Liver (tissue), 9 donors: ENCODE measurements around the gene PHACTR4. TPM values are rescaled to one million over a fixed set of nuclear protein-coding genes. Genes with fewer than 3 reads are reported as not detected.

Experiments used
- DNase-seq: peaks from one replicate; pipeline ENCODE4 v3.0.0-alpha.2; 2017; ENCODE audit warnings: low spot score
- H3K27ac ChIP-seq, 2 donors: one replicate each; pipeline ENCODE4 v1.7.0; 2013; ENCODE audit warnings: inconsistent platforms in 2 of 2, low read length in 2 of 2, control low read depth in 1 of 2, low read depth in 1 of 2, mild to moderate bottlenecking in 1 of 2
- H3K27me3 ChIP-seq, 4 donors: one replicate each; pipeline versions ENCODE4 v1.6.1 to v1.7.0; 2013; ENCODE audit warnings: low read length in 3 of 4, inconsistent platforms in 1 of 4, mild to moderate bottlenecking in 1 of 4, moderate library complexity in 1 of 4; ENCODE audit not compliant: control insufficient read depth in 4 of 4, insufficient read depth in 4 of 4
- H3K36me3 ChIP-seq, 4 donors: one replicate each; pipeline versions ENCODE4 v1.6.1 to v1.7.0; 2013; ENCODE audit warnings: low read length in 3 of 4, mild to moderate bottlenecking in 3 of 4, low read depth in 1 of 4, moderate library complexity in 1 of 4; ENCODE audit not compliant: control insufficient read depth in 4 of 4, insufficient read depth in 3 of 4
- H3K4me1 ChIP-seq, 4 donors: one replicate each; pipeline versions ENCODE4 v1.6.1 to v1.7.0; 2013; ENCODE audit warnings: low read length in 3 of 4, mild to moderate bottlenecking in 3 of 4, moderate library complexity in 1 of 4; ENCODE audit not compliant: control insufficient read depth in 4 of 4, insufficient read depth in 4 of 4
- H3K4me3 ChIP-seq, 3 donors: one replicate each; pipeline versions ENCODE4 v1.6.1 to v1.7.0; 2013; ENCODE audit warnings: low read length in 3 of 3, control low read depth in 1 of 3, low read depth in 1 of 3, mild to moderate bottlenecking in 1 of 3
- H3K9ac ChIP-seq, 2 donors: one replicate each; pipeline ENCODE4 v1.7.0; 2013; ENCODE audit warnings: low read length in 2 of 2, mild to moderate bottlenecking in 2 of 2, moderate library complexity in 2 of 2, control low read depth in 1 of 2, low read depth in 1 of 2
- H3K9me3 ChIP-seq, 4 donors: one replicate each; pipeline versions ENCODE4 v1.6.1 to v1.7.0; 2013; ENCODE audit warnings: low read length in 3 of 4; ENCODE audit not compliant: control insufficient read depth in 4 of 4
- CTCF ChIP-seq: fragments of 150-350 bp; IDR thresholded peaks from 2 replicates; pipeline ENCODE4 v1.5.1; 2017; ENCODE audit warnings: improper control_type of control experiment, low read depth, low read length; ENCODE audit not compliant: missing input control
- GABPA ChIP-seq, 2 donors: IDR thresholded peaks in 1 of 2; conservative IDR thresholded peaks in 1 of 2; 2 replicates each; pipeline ENCODE4 v1.6.1; 2016; ENCODE audit warnings: antibody characterized with exemption in 2 of 2, mild to moderate bottlenecking in 1 of 2, moderate library complexity in 1 of 2
- HNF4G ChIP-seq: IDR thresholded peaks from 2 replicates; pipeline ENCODE4 v1.6.1; 2016; ENCODE audit warnings: antibody characterized with exemption
- MAX ChIP-seq: IDR thresholded peaks from 2 replicates; pipeline ENCODE4 v1.6.1; 2016; ENCODE audit warnings: antibody characterized with exemption
- REST ChIP-seq: IDR thresholded peaks from 2 replicates; pipeline ENCODE4 v1.6.1; 2016; ENCODE audit warnings: antibody characterized with exemption, mild to moderate bottlenecking
- SP1 ChIP-seq: IDR thresholded peaks from 2 replicates; pipeline ENCODE4 v1.6.1; 2018; ENCODE audit warnings: antibody characterized with exemption, mild to moderate bottlenecking
- YY1 ChIP-seq: IDR thresholded peaks from 2 replicates; pipeline ENCODE4 v1.6.1; 2016; ENCODE audit warnings: antibody characterized with exemption, mild to moderate bottlenecking
- WGBS: extraction: QIAGEN DNeasy Blood & Tissue Kit; methylation state at CpG from one replicate; pipeline ENCODE4 v1.1.7; 2013; 5-methylcytosine and 5-hydroxymethylcytosine counted together
- polyA plus RNA-seq, 2 donors: library from polyadenylated mRNA; stranded (reverse) in 1 of 2; unstranded in 1 of 2; fragments of 200-250 nt in 1 of 2; fragments of >200 nt in 1 of 2; fragmentation: Nextera tagmentation in 1 of 2; extraction: Ambion mirVana in 1 of 2; gene quantifications; one replicate each; pipeline versions ENCODE4 v1.2.1 to v1.2.3, GENCODE V29; 2013 to 2015
- total RNA-seq, 2 donors: library from RNA; depleted of rRNA; stranded (reverse); fragments of >200 nt; gene quantifications; one replicate each; pipeline ENCODE4 v1.2.3, GENCODE V29; 2014
- donor health status: healthy.
- donor health status: healthy.
- donor health status: healthy.
- donor health status: healthy.
- donor health status: healthy.

Gene PHACTR4
- total and polyA plus RNA-seq, 4 donors = 8.9 to 22.6 (median 10.8) TPM

- Histone ChIP-seq H3K4me1 (no peaks in the 10 kb centered on the region), H3K27me3 (no peaks in the 10 kb centered on the region), H3K9me3 (no peaks in the 10 kb centered on the region), H3K9ac (no peak overlapping the region), H3K36me3 (peaks cover 5 to 12% (median 9%) of the 10 kb centered on the region in 4 donors), H3K4me3 (no peak overlapping the region), H3K27ac (no peak overlapping the region)
- no peak for DNase-seq
- TF ChIP-seq GABPA (IDR thresholded peaks at IDR 0.05 in 1 of 2, conservative IDR thresholded peaks at IDR 0.05 in 1 of 2) (no peak), YY1 (no peak), REST (no peak), HNF4G (no peak), SP1 (no peak), CTCF (no peak)
- 89% methylated on average over 10 of the region's 10 CpGs for WGBS
Measured at GRCh38 chr1:28339551-28339950, 30.0 kb upstream of the PHACTR4 start.

- no peaks in the 10 kb centered on the region for H3K9me3 ChIP-seq
- no peak for DNase-seq
- H3K27me3 ChIP-seq = no peaks in the 10 kb centered on the region
- H3K36me3 ChIP-seq = peaks cover 2 to 5% (median 4%) of the 10 kb centered on the region in 4 donors
- TF ChIP-seq CTCF = no peak
- no peak for TF ChIP-seq GABPA (IDR thresholded peaks at IDR 0.05 in 1 of 2, conservative IDR thresholded peaks at IDR 0.05 in 1 of 2)
- TF ChIP-seq MAX = no peak
- TF ChIP-seq REST = no peak
- H3K4me3 ChIP-seq = no peak overlapping the region
- no peak overlapping the region for H3K9ac ChIP-seq
- whole genome bisulfite sequencing = 92% methylated on average over 4 of the region's 4 CpGs
- H3K4me1 ChIP-seq = no peaks in the 10 kb centered on the region
- H3K27ac ChIP-seq = no peak overlapping the region
Measured at GRCh38 chr1:28340221-28340974, 29.1 kb upstream of the PHACTR4 start.
